Keratinocyte (primary cell): ENCODE results near the gene TBKBP1. TPM values are rescaled to one million over a fixed set of nuclear protein-coding genes. Genes with fewer than 3 reads are reported as not detected.

Source experiments
- DNase-seq: peaks from one replicate; pipeline ENCODE4 v3.0.0-alpha.2; 2011; ENCODE audit warnings: low read depth, missing footprints, low spot score
- FAIRE-seq: peaks from 2 replicates; lab custom pipeline; 2011; peaks lifted over from hg19 to GRCh38; lab: Jason Lieb, UNC
- H2AFZ ChIP-seq: 2 replicates; pipeline ENCODE4 v1.6.0; 2012; ENCODE audit warnings: low read length, control low read depth, inconsistent platforms; ENCODE audit not compliant: control insufficient read depth
- H3K27ac ChIP-seq: 2 replicates; pipeline ENCODE4 v1.5.1; 2011; ENCODE audit warnings: low read length; ENCODE audit not compliant: control insufficient read depth, insufficient read depth
- H3K27me3 ChIP-seq: 3 replicates; pipeline ENCODE4 v1.6.0; 2011; ENCODE audit warnings: low read length; ENCODE audit not compliant: control insufficient read depth, insufficient read depth; ENCODE audit errors: extremely low read depth
- H3K36me3 ChIP-seq, 2 experiments: 2 replicates in 1 of 2; 3 replicates in 1 of 2; pipeline ENCODE4 v1.5.1; 2011; ENCODE audit warnings: low read length in 2 of 2, mild to moderate bottlenecking in 1 of 2; ENCODE audit not compliant: control insufficient read depth in 2 of 2, insufficient read depth in 2 of 2; ENCODE audit errors: extremely low read depth in 1 of 2
- H3K4me1 ChIP-seq: 3 replicates; pipeline ENCODE4 v1.5.1; 2011; ENCODE audit warnings: low read length; ENCODE audit not compliant: control insufficient read depth, insufficient read depth; ENCODE audit errors: extremely low read depth
- H3K4me2 ChIP-seq: 3 replicates; pipeline ENCODE4 v1.6.0; 2011; ENCODE audit warnings: low read depth, low read length; ENCODE audit not compliant: control insufficient read depth, insufficient read depth; ENCODE audit errors: extremely low read depth
- H3K4me3 ChIP-seq, 3 experiments: fragments of 200-600 bp in 1 of 3; sonication (generic) in 1 of 3; 2 replicates in 2 of 3; 3 replicates in 1 of 3; pipeline ENCODE4 v1.5.1; 2011 to 2016; ENCODE audit warnings: low read length in 3 of 3, mild to moderate bottlenecking in 3 of 3, control low read depth in 2 of 3, inconsistent platforms in 1 of 3, low read depth in 1 of 3, mixed read lengths in 1 of 3, mixed run types in 1 of 3, moderate library complexity in 1 of 3; ENCODE audit not compliant: control insufficient read depth in 2 of 3, insufficient read depth in 2 of 3; ENCODE audit errors: extremely low read depth in 1 of 3
- H3K79me2 ChIP-seq: 2 replicates; pipeline ENCODE4 v1.6.0; 2012; ENCODE audit warnings: low read length; ENCODE audit not compliant: control insufficient read depth, insufficient read depth
- H3K9ac ChIP-seq: 3 replicates; pipeline ENCODE4 v1.6.0; 2011; ENCODE audit warnings: low read length; ENCODE audit not compliant: control insufficient read depth, insufficient read depth; ENCODE audit errors: extremely low read depth
- H3K9me1 ChIP-seq: 3 replicates; pipeline ENCODE4 v1.6.0; 2011; ENCODE audit warnings: low read length; ENCODE audit not compliant: control insufficient read depth, insufficient read depth; ENCODE audit errors: extremely low read depth
- H3K9me3 ChIP-seq: 2 replicates; pipeline ENCODE4 v1.5.1; 2012; ENCODE audit warnings: low read depth, low read length; ENCODE audit not compliant: control insufficient read depth
- H4K20me1 ChIP-seq: 3 replicates; pipeline ENCODE4 v1.6.0; 2011; ENCODE audit warnings: low read length; ENCODE audit not compliant: control insufficient read depth, insufficient read depth; ENCODE audit errors: extremely low read depth
- CTCF ChIP-seq, 3 experiments: IDR thresholded peaks in 1 of 3; conservative IDR thresholded peaks in 1 of 3; optimal IDR thresholded peaks in 1 of 3; 2 replicates in 2 of 3; 3 replicates in 1 of 3; pipeline versions ENCODE3 to v1.5.1; 2011; ENCODE audit warnings: low read length in 3 of 3, mild to moderate bottlenecking in 3 of 3, moderate library complexity in 2 of 3, control low read depth in 1 of 3, inconsistent platforms in 1 of 3; ENCODE audit not compliant: insufficient read depth in 2 of 3; ENCODE audit errors: extremely low read depth in 1 of 3
- EZH2 ChIP-seq: IDR thresholded peaks from one replicate; pipeline ENCODE4 v1.6.1; 2012; ENCODE audit warnings: inconsistent platforms, mild to moderate bottlenecking, low read length, moderate library complexity
- dilution Hi-C: fragments of 300-500 bp; cut with MboI; formaldehyde crosslinking; loops from one replicate; pipeline ENCODE4 v1.7.0; 2020; ENCODE audit warnings: low sequenced_read_pairs; ENCODE audit not compliant: extremely low pct_ligation_motif_present
- polyA plus RNA-seq, 5 experiments: library from polyadenylated mRNA; depleted of rRNA in 3 of 5; stranded (reverse) in 3 of 5; stranded (forward) in 1 of 5; unstranded in 1 of 5; fragments of >200 nt; gene quantifications; 1 replicate in 1 of 5; 2 replicates in 3 of 5; 3 replicates in 1 of 5; pipeline versions ENCODE4 v1.2.1 to v1.2.3, GENCODE V29; 2011 to 2012; ENCODE audit warnings: missing spikeins in 2 of 5, low read depth in 1 of 5, low replicate concordance in 1 of 5

The TBKBP1 gene
- polyA plus RNA-seq, 1 donor (not counting 4 experiments of a cell fraction or from before 2014, with no cell fraction given), result 4.3 TPM

DNA sequence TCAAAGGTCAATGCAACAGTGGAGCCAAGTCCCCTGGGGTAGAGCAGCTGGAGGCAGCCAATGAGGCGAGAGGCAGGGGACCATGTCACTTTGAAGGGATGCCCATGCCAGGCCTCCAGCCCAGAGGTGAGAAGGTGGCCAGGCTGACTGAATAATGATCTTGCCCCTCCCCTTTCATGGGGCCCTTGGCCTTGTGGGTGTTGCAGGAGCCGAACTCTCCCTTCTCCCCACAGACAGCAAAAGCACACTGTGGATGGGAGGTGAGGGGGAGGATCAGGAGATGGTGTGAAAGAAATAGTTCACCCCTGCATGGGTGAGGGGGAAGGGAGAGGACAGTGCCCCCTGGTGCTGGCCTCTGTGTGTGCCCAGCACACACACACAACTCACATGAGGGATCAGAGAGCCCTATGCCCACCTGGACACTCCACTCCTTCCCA is 23.3 kb downstream of the TBKBP1 start:
- H2AFZ ChIP-seq, result no peak overlapping the region
- dilution Hi-C loops, result no loop called here
- no peak overlapping the region for H3K4me3 ChIP-seq
- FAIRE-seq (no peak), DNase-seq (no peak)
- peaks cover 6% of the 10 kb centered on the region for H4K20me1 ChIP-seq
- TF ChIP-seq EZH2 (no peak), CTCF (optimal IDR thresholded peaks at IDR 0.05 in 1 of 3, IDR thresholded peaks at IDR 0.05 in 1 of 3, conservative IDR thresholded peaks at IDR 0.05 in 1 of 3; ENCODE audit: extremely low read depth in 1 of 3, insufficient read depth in 2 of 3, low read length in 3 of 3) (peak; percentile 21 to 48 (median 30))
- no peaks in the 10 kb centered on the region for H3K79me2 ChIP-seq
- H3K4me2 ChIP-seq, result no peak overlapping the region
- H3K36me3 ChIP-seq, result no peaks in the 10 kb centered on the region
- H3K9me1 ChIP-seq, result no peaks in the 10 kb centered on the region
- H3K4me1 ChIP-seq, result peaks cover 7% of the 10 kb centered on the region
- H3K27ac ChIP-seq, result no peak overlapping the region
- H3K27me3 ChIP-seq, result peaks cover 90% of the 10 kb centered on the region
- H3K9ac ChIP-seq, result no peak overlapping the region
- no peaks in the 10 kb centered on the region for H3K9me3 ChIP-seq

GRCh38 chr17:47717979-47718621 is 24.1 kb downstream of the TBKBP1 start:
- Histone ChIP-seq H3K27ac (no peak overlapping the region), H3K4me2 (no peak overlapping the region), H3K9ac (no peak overlapping the region), H3K79me2 (no peaks in the 10 kb centered on the region), H3K9me1 (no peaks in the 10 kb centered on the region), H3K36me3 (no peaks in the 10 kb centered on the region), H3K4me3 (no peak overlapping the region), H3K4me1 (peaks cover 7% of the 10 kb centered on the region), H4K20me1 (peaks cover 6% of the 10 kb centered on the region), H3K27me3 (peaks cover 85% of the 10 kb centered on the region), H2AFZ (no peak overlapping the region), H3K9me3 (no peaks in the 10 kb centered on the region)
- TF ChIP-seq EZH2 (no peak), CTCF (optimal IDR thresholded peaks at IDR 0.05 in 1 of 3, IDR thresholded peaks at IDR 0.05 in 1 of 3, conservative IDR thresholded peaks at IDR 0.05 in 1 of 3; ENCODE audit: extremely low read depth in 1 of 3, insufficient read depth in 2 of 3, low read length in 3 of 3) (no peak)
- dilution Hi-C loops, result no loop called here
- DNase-seq (no peak), FAIRE-seq (no peak)
